NB4 (cell line): ENCODE results near the gene MDM2.

Source experiments
- DNase-seq: peaks from one replicate; pipeline ENCODE4 v3.0.0; 2010; ENCODE audit warnings: low read depth
- H3K4me3 ChIP-seq: one replicate; pipeline ENCODE4 v1.5.1; 2011; ENCODE audit warnings: mild to moderate bottlenecking, low read depth, low read length, moderate library complexity
- MAX ChIP-seq: IDR thresholded peaks from 2 replicates; pipeline ENCODE4 v1.6.1; 2011; ENCODE audit warnings: low read depth, low read length
- MYC ChIP-seq: IDR thresholded peaks from 2 replicates; pipeline ENCODE4 v1.6.1; 2011; ENCODE audit warnings: low read depth, low read length
- POLR2A ChIP-seq: IDR thresholded peaks from 2 replicates; pipeline ENCODE4 v1.6.1; 2011; ENCODE audit warnings: mild to moderate bottlenecking; ENCODE audit not compliant: insufficient read length; ENCODE audit errors: extremely low read depth
- TF ChIP-seq, protein P1 (sequence below): IDR thresholded peaks from one replicate; pipeline ENCODE4 v1.5.1; 2012; ENCODE audit warnings: low read depth, low read length

Gene MDM2

GRCh38 chr12:68771223-68771925, 36.6 kb upstream of the MDM2 start:
- no peak overlapping the region for H3K4me3 ChIP-seq
- DNase-seq = no peak
- no peak for TF ChIP-seq POLR2A
- no peak for TF ChIP-seq MAX
- TF ChIP-seq, protein P1, sequence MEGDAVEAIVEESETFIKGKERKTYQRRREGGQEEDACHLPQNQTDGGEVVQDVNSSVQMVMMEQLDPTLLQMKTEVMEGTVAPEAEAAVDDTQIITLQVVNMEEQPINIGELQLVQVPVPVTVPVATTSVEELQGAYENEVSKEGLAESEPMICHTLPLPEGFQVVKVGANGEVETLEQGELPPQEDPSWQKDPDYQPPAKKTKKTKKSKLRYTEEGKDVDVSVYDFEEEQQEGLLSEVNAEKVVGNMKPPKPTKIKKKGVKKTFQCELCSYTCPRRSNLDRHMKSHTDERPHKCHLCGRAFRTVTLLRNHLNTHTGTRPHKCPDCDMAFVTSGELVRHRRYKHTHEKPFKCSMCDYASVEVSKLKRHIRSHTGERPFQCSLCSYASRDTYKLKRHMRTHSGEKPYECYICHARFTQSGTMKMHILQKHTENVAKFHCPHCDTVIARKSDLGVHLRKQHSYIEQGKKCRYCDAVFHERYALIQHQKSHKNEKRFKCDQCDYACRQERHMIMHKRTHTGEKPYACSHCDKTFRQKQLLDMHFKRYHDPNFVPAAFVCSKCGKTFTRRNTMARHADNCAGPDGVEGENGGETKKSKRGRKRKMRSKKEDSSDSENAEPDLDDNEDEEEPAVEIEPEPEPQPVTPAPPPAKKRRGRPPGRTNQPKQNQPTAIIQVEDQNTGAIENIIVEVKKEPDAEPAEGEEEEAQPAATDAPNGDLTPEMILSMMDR = no peak
- TF ChIP-seq MYC = no peak

DNA sequence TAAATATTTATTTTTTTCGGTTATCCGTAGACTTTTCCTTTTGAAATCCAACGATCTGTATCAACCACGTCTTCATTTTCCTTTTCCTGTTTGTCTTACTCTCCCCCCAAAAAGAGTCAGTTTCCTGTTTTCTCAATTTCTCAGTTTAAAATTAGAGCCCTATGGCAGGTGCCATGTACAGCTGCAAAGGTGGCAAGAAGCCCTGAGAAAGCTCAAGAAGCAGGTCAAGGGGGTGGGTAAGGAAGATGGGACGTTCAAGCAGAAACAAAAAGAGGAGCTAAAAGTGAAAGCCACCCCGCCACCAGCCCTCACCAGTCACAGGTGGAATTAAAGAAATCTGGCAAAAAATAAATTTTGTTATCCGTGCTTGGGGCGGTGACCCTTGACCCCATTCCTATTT, 35.3 kb upstream of the MDM2 start:
- H3K4me3 ChIP-seq = no peak overlapping the region
- no peak for DNase-seq
- TF ChIP-seq MYC = no peak
- no peak for TF ChIP-seq MAX
- TF ChIP-seq, protein P1 = no peak
- TF ChIP-seq POLR2A = no peak

GRCh38 chr12:68773582-68773981, 34.4 kb upstream of the MDM2 start:
- DNase-seq = no peak
- TF ChIP-seq MAX (no peak), MYC (no peak), POLR2A (no peak)
- TF ChIP-seq, protein P1 = no peak
- no peak overlapping the region for H3K4me3 ChIP-seq

- TF ChIP-seq, protein P1 = no peak
- TF ChIP-seq MYC (no peak), MAX (no peak), POLR2A (no peak)
- DNase-seq = no peak
- H3K4me3 ChIP-seq = no peak overlapping the region
Observed at GRCh38 chr12:68775121-68775630, 32.8 kb upstream of the MDM2 start.

- no peak for DNase-seq
- no peak overlapping the region for H3K4me3 ChIP-seq
- TF ChIP-seq POLR2A = no peak
- TF ChIP-seq, protein P1 = no peak
- no peak for TF ChIP-seq MYC
- no peak for TF ChIP-seq MAX
Observed at GRCh38 chr12:68776976-68777610, 30.9 kb upstream of the MDM2 start.
